Activated CD8-positive, alpha-beta T cell treated with anti-CD3 and anti-CD28 coated beads for 36 hours (primary cell): ENCODE results near the gene RHOV. TPM values are rescaled to one million over a fixed set of nuclear protein-coding genes. Genes with fewer than 3 reads are reported as not detected.

ENCODE experiments used
- ATAC-seq: fragments of 200-7000 bp; cut with Tn5 transposase; one replicate; pipeline ENCODE4 v1.10.0; 2021; ENCODE audit warnings: mild to moderate bottlenecking, moderate library complexity
- CTCF ChIA-PET: fragments of 350-600 bp; sonication (Branson Sonifier 250); formaldehyde crosslinking; loops from one replicate; lab custom pipeline; 2021; ENCODE audit warnings: antibody characterized with exemption; lab: Charles Lee
- POLR2A ChIA-PET: fragments of 350-600 bp; sonication (Branson Sonifier 250); formaldehyde crosslinking; loops from one replicate; lab custom pipeline; 2021; ENCODE audit warnings: antibody characterized with exemption; lab: Charles Lee
- DNase-seq: peaks from one replicate; pipeline ENCODE4 v3.0.0-alpha.2; 2020
- H3K27ac Mint-ChIP-seq: one replicate; pipeline ENCODE4 v1.8.0; 2021; ENCODE audit warnings: mild to moderate bottlenecking, mixed read lengths
- H3K27me3 Mint-ChIP-seq: one replicate; pipeline ENCODE4 v1.8.0; 2021; ENCODE audit warnings: mixed read lengths
- H3K36me3 Mint-ChIP-seq: one replicate; pipeline ENCODE4 v1.8.0; 2021; ENCODE audit warnings: low read depth, mixed read lengths
- H3K4me1 Mint-ChIP-seq: one replicate; pipeline ENCODE4 v1.8.0; 2021; ENCODE audit warnings: low read depth, mixed read lengths
- H3K4me3 Mint-ChIP-seq: one replicate; pipeline ENCODE4 v1.8.0; 2021; ENCODE audit warnings: mild to moderate bottlenecking, moderate library complexity, mixed read lengths
- H3K9me3 Mint-ChIP-seq: one replicate; pipeline ENCODE4 v1.8.0; 2021; ENCODE audit warnings: mixed read lengths
- intact Hi-C: fragments of 100-400 bp; cut with micrococcal nuclease; formaldehyde crosslinking; loops from one replicate; pipeline ENCODE4 v1.10.0; 2022
- total RNA-seq, 2 experiments: library from RNA; stranded (reverse); gene quantifications; one replicate each; pipeline ENCODE4 v1.2.3, GENCODE V29; 2021
- TF ChIP-seq, protein P1 (sequence below): fragments of 200-600 bp; IDR thresholded peaks from one replicate; pipeline ENCODE4 v1.8.0; 2022; ENCODE audit warnings: antibody characterized with exemption, mild to moderate bottlenecking

The RHOV gene
- total RNA-seq, 2 experiments from 2014 or later: 0.40 to 0.41 TPM

DNA sequence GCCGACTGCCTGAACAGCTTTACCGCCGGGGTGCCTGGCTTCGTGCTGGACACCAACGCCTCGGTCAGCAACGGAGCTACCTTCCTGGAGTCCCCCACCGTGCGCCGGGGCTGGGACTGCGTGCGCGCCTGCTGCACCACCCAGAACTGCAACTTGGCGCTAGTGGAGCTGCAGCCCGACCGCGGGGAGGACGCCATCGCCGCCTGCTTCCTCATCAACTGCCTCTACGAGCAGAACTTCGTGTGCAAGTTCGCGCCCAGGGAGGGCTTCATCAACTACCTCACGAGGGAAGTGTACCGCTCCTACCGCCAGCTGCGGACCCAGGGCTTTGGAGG lies 29.4 kb downstream of the RHOV start:
- POLR2A ChIA-PET: interaction anchor here (1.2 to 2.9 kb wide), 4 partner anchors 10 to 49 kb away, joined by 4 to 8 read pairs (median 6); partner anchors contain the start of gene VPS18
- Mint-ChIP-seq H3K4me1 (peaks cover 11% of the 10 kb centered on the region), H3K27me3 (peaks cover 16% of the 10 kb centered on the region), H3K27ac (no peak overlapping the region), H3K36me3 (peaks cover 2% of the 10 kb centered on the region), H3K4me3 (peak overlapping the region; percentile 84), H3K9me3 (no peaks in the 10 kb centered on the region)
- intact Hi-C loops: no loop called here
- ATAC-seq (peak; percentile 45), DNase-seq (peak; percentile 61)
- TF ChIP-seq, protein P1, sequence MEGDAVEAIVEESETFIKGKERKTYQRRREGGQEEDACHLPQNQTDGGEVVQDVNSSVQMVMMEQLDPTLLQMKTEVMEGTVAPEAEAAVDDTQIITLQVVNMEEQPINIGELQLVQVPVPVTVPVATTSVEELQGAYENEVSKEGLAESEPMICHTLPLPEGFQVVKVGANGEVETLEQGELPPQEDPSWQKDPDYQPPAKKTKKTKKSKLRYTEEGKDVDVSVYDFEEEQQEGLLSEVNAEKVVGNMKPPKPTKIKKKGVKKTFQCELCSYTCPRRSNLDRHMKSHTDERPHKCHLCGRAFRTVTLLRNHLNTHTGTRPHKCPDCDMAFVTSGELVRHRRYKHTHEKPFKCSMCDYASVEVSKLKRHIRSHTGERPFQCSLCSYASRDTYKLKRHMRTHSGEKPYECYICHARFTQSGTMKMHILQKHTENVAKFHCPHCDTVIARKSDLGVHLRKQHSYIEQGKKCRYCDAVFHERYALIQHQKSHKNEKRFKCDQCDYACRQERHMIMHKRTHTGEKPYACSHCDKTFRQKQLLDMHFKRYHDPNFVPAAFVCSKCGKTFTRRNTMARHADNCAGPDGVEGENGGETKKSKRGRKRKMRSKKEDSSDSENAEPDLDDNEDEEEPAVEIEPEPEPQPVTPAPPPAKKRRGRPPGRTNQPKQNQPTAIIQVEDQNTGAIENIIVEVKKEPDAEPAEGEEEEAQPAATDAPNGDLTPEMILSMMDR: no peak
- CTCF ChIA-PET: interaction anchor here (1.4 to 6.3 kb wide), 7 partner anchors 13 to 165 kb away, joined by 3 to 65 read pairs (median 6); partner anchors contain the start of genes RHOV and VPS18

DNA sequence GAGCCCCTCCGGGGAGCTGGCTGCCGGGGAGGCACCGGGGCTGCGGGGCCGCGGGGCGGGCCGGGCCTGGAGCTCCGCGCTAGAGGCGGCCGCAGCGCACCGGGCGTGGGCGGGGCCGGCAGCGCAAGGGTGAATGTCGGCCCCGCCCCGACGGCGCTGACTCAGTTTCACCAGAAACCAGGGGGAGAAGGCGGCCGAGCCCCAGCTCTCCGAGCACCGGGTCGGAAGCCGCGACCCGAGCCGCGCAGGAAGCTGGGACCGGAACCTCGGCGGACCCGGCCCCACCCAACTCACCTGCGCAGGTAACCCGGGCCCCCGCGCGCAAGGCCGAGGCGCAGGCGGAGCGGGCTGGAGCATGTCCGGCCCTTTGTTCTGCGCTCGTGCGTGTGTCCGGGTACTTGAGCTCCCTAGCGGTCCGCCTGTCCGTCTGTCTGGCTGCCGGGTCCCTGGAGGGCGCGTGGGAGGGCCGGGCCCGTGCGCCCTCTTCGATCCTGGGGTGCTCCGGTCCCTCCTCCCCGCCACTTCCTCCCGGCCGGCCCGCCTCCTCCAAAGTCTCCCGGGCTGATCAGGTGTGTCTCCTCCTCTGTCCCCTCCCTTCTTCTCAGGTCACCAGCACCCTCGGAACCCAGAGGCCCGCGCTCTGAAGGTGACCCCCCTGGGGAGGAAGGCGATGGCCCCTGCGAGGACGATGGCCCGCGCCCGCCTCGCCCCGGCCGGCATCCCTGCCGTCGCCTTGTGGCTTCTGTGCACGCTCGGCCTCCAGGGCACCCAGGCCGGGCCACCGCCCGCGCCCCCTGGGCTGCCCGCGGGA lies 29.9 kb downstream of the RHOV start, which contains the start of gene SPINT1:
Gene SPINT1 (plus strand): TSS at position 164 of the 811 bp plus-strand sequence. CDS start 507 bp downstream, at position 671.
- H3K27me3 Mint-ChIP-seq: peaks cover 16% of the 10 kb centered on the region
- POLR2A ChIA-PET: interaction anchor here (1.1 to 2.9 kb wide), 5 partner anchors 10 to 141 kb away, joined by 3 to 8 read pairs (median 5); partner anchors contain the start of gene VPS18
- ATAC-seq: peak; percentile 86
- TF ChIP-seq, protein P1: no peak
- peak; percentile 86 for DNase-seq
- peaks cover 2% of the 10 kb centered on the region for H3K36me3 Mint-ChIP-seq
- no peak within 1 kb of the TSS for H3K27ac Mint-ChIP-seq
- CTCF ChIA-PET: interaction anchor here (1.1 to 6.3 kb wide), 9 partner anchors 14 to 164 kb away, joined by 3 to 65 read pairs (median 6); partner anchors contain the start of genes C15orf62, RHOV and VPS18
- H3K4me1 Mint-ChIP-seq: peaks cover 11% of the 10 kb centered on the region
- no peaks in the 10 kb centered on the region for H3K9me3 Mint-ChIP-seq
- peak within 1 kb of the TSS; percentile 84 for H3K4me3 Mint-ChIP-seq
- intact Hi-C loops: no loop called here

DNA sequence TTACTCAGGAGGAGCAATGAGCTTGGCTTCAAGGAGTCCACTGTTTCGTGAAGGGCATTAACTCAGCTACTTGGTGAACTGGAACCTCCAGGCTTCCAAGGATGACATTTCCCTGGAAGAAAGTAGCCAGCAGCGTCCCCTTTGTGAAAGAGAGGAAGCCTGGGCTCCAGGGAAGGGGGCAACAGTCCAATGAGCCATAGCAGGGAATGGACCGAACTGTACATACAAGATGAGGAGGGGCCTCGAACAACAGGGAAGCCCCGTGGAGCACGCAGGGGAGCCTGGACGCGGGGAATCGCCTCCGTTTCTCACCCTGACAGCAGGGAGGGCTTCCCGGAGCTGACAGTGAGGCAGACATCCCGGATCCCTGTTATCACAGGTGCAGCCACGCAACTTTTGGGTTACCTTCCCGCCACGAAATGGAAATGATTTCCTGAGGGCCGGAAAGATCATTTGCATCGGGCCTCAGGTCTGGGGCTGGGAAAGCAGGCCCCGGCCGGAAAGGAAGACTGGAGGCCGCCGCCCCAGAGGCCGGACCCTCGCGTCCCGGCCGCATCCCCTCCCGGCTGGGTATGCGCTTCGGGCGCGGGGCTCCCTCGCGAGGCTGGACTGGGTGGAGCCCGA lies 30.7 kb downstream of the RHOV start:
- ATAC-seq (no peak), DNase-seq (no peak)
- Mint-ChIP-seq H3K27me3 (peaks cover 16% of the 10 kb centered on the region), H3K36me3 (peaks cover 2% of the 10 kb centered on the region), H3K9me3 (no peaks in the 10 kb centered on the region), H3K4me1 (peaks cover 11% of the 10 kb centered on the region), H3K4me3 (peak overlapping the region; percentile 65), H3K27ac (no peak overlapping the region)
- ChIA-PET CTCF (interaction anchor here (1.0 to 6.3 kb wide), 11 partner anchors 12 to 164 kb away, joined by 3 to 65 read pairs (median 4); partner anchors contain the start of genes C15orf62, RHOV and VPS18), POLR2A (interaction anchor here (0.8 to 2.9 kb wide), 4 partner anchors 11 to 140 kb away, joined by 3 to 8 read pairs (median 4); no protein-coding TSS in a partner anchor)
- intact Hi-C loops: no loop called here
- TF ChIP-seq, protein P1: no peak

DNA sequence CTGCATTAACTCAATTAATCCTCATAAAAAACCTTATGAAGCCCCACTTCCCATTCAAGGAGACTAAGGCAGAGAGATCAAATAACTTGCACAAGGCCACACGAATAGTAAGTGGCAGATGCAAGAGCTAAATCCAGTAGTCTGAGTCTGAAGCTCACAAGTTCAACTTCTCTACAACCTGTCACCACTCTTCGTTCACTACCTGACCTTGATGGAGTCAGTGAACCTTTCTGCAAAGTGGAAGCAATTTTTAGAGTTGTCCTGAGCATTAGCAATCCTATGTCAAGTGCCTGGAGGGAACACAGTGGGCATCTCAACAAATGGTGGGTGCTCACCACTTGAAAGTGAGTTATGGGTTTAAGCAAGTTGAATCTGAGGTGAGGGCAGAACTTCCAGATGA lies 32.3 kb downstream of the RHOV start:
- TF ChIP-seq, protein P1: no peak
- ATAC-seq (no peak), DNase-seq (no peak)
- POLR2A ChIA-PET: no interaction called here
- Mint-ChIP-seq H3K27ac (no peak overlapping the region), H3K4me1 (peaks cover 4% of the 10 kb centered on the region), H3K36me3 (peaks cover 2% of the 10 kb centered on the region), H3K9me3 (no peaks in the 10 kb centered on the region), H3K4me3 (no peak overlapping the region), H3K27me3 (peaks cover 16% of the 10 kb centered on the region)
- CTCF ChIA-PET: interaction anchor here (1.5 to 1.8 kb wide), 2 partner anchors 16 to 53 kb away, joined by 3 to 4 read pairs; partner anchors contain the start of gene VPS18
- intact Hi-C loops: no loop called here
